Measurements from ENCODE around the gene LRRC14B. TPM values are rescaled to one million over a fixed set of nuclear protein-coding genes. Genes with fewer than 3 reads are reported as not detected.
"Not testable (repeated sequence)": the region's sequence is repeated elsewhere in the genome, so short reads cannot be mapped to it uniquely, and the experiment has no call there.

LRRC14B gene
- total RNA-seq, 5 donors from 2014 or later (not counting 1 experiment from before 2014, with no cell fraction given), result not detected

DNA sequence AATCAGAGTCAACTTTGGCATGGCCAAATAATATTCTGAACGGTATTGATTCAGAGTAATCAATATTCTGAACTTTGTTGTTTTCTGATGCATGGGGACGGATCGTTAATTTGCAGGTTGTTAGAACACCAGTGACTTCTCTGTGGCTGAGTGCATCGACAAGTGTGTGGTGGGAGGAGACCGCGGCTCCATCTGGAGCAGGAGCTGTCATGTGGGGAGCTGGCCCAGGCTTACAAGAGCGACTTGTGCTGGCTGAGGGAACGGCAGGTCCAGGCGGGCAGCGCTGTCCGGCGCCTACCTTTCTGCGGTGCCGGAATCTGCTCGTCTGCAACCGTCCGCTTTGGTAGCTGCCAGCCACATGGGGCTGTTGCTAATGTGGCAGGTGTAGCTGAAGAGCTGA is 36.1 kb downstream of the LRRC14B start:
- H3K27me3 Mint-ChIP-seq; H3K27me3 ChIP-seq (replicated peaks in 1 of 2; ENCODE audit: control insufficient read depth in 2 of 2, extremely low read depth in 1 of 2, insufficient read depth in 2 of 2, low read length in 1 of 2); H3K4me3 Mint-ChIP-seq; H3K27ac ChIP-seq (ENCODE audit: low read length); H3K9me3 ChIP-seq; DNase-seq; POLR2A ChIA-PET; CTCF ChIA-PET; ATAC-seq (replicated peaks in 1 of 4); H3K27ac Mint-ChIP-seq; H3K9me3 Mint-ChIP-seq; H3K4me3 ChIP-seq (ENCODE audit: control insufficient read depth in 1 of 2, extremely low read depth in 1 of 2, low read length in 1 of 2); H3K4me1 ChIP-seq (ENCODE audit: control insufficient read depth in 1 of 2, extremely low read depth in 1 of 2, insufficient read depth in 2 of 2, low read length in 2 of 2): not testable (repeated sequence)
- peaks cover 11 to 26% (median 12%) of the 10 kb centered on the region in 3 donors for H3K4me1 Mint-ChIP-seq
- WGBS (ENCODE audit: insufficient coverage), result 98% methylated on average over 6 of the region's 17 CpGs
- peaks cover 54% of the 10 kb centered on the region for H3K36me3 Mint-ChIP-seq
- H3K36me3 ChIP-seq (ENCODE audit: control insufficient read depth in 2 of 2, extremely low read depth in 1 of 2, insufficient read depth in 1 of 2, low read length in 1 of 2), result peaks cover 17 to 77% of the 10 kb centered on the region in 2 donors

DNA sequence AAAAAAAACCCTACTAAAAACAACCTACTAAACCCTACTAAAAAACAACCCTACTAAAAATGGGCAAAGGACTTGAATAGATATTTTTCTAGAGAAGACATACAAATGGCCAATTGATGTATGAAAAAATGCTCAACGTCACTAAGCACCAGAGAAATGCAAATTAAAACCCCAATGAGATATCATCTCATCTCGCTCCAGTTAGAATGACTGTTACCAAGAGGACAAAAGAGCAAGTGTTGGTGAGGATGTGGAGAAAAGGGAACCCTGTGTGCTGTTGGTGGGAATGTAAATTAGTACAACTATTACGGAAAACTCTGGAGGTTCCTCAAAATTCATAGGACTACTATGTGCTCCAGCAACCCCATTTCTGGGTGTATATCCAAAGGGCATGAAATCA is 37.6 kb downstream of the LRRC14B start:
- H3K27ac Mint-ChIP-seq, result no peak overlapping the region
- no peaks in the 10 kb centered on the region for H3K9me3 Mint-ChIP-seq
- no peaks in the 10 kb centered on the region for H3K27me3 Mint-ChIP-seq
- DNase-seq, result no peak
- H3K4me3 ChIP-seq (ENCODE audit: control insufficient read depth in 1 of 2, extremely low read depth in 1 of 2, low read length in 1 of 2), result no peak overlapping the region
- H3K4me1 Mint-ChIP-seq, result peaks cover 0 to 13% (median 0%) of the 10 kb centered on the region in 3 donors
- H3K4me1 ChIP-seq (ENCODE audit: control insufficient read depth in 1 of 2, extremely low read depth in 1 of 2, insufficient read depth in 2 of 2, low read length in 2 of 2), result no peaks in the 10 kb centered on the region
- peaks cover 59% of the 10 kb centered on the region for H3K36me3 Mint-ChIP-seq
- POLR2A ChIA-PET, result no interaction called here
- no peak overlapping the region for H3K4me3 Mint-ChIP-seq
- CTCF ChIA-PET, result no interaction called here
- no CpG with 5 or more reads among the region's 3 CpGs for WGBS (ENCODE audit: insufficient coverage)
- no peaks in the 10 kb centered on the region for H3K27me3 ChIP-seq (replicated peaks in 1 of 2; ENCODE audit: control insufficient read depth in 2 of 2, extremely low read depth in 1 of 2, insufficient read depth in 2 of 2, low read length in 1 of 2)
- no peak for ATAC-seq (replicated peaks in 1 of 4)
- H3K27ac ChIP-seq (ENCODE audit: low read length), result no peak overlapping the region
- peaks cover 19 to 88% of the 10 kb centered on the region in 2 donors for H3K36me3 ChIP-seq (ENCODE audit: control insufficient read depth in 2 of 2, extremely low read depth in 1 of 2, insufficient read depth in 1 of 2, low read length in 1 of 2)
- H3K9me3 ChIP-seq, result no peaks in the 10 kb centered on the region

DNA sequence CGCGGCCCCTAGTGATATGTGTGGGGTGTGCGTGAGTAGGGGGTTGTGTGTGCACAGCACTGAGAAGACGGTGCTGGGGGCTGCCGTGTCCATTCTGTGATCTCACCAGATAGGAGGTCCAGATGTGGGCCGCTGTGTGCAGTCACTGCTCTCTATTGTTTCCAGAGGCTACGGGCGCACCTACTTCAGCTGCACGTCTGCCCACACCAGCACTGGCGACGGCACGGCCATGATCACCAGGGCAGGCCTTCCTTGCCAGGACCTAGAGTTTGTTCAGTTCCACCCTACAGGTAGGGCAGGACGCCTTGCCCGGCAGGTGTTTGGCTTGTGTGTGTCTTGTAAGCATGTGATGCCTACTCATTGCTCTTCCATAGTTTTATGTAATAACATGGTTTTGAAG is 39.4 kb downstream of the LRRC14B start:
- H3K27me3 Mint-ChIP-seq, result no peaks in the 10 kb centered on the region
- Histone ChIP-seq H3K27me3 (replicated peaks in 1 of 2; ENCODE audit: control insufficient read depth in 2 of 2, extremely low read depth in 1 of 2, insufficient read depth in 2 of 2, low read length in 1 of 2) (no peaks in the 10 kb centered on the region), H3K4me1 (ENCODE audit: control insufficient read depth in 1 of 2, extremely low read depth in 1 of 2, insufficient read depth in 2 of 2, low read length in 2 of 2) (no peaks in the 10 kb centered on the region), H3K4me3 (ENCODE audit: control insufficient read depth in 1 of 2, extremely low read depth in 1 of 2, low read length in 1 of 2) (no peak overlapping the region), H3K9me3 (no peaks in the 10 kb centered on the region), H3K27ac (ENCODE audit: low read length) (no peak overlapping the region), H3K36me3 (ENCODE audit: control insufficient read depth in 2 of 2, extremely low read depth in 1 of 2, insufficient read depth in 1 of 2, low read length in 1 of 2) (peaks cover 12 to 85% of the 10 kb centered on the region in 2 donors)
- peaks cover 60% of the 10 kb centered on the region for H3K36me3 Mint-ChIP-seq
- no peak overlapping the region for H3K4me3 Mint-ChIP-seq
- ATAC-seq (replicated peaks in 1 of 4) (no peak), DNase-seq (no peak)
- CTCF ChIA-PET, result no interaction called here
- 97% methylated on average over 11 of the region's 14 CpGs for WGBS (ENCODE audit: insufficient coverage)
- no peaks in the 10 kb centered on the region for H3K9me3 Mint-ChIP-seq
- POLR2A ChIA-PET, result no interaction called here
- H3K27ac Mint-ChIP-seq, result no peak overlapping the region
- H3K4me1 Mint-ChIP-seq, result peaks cover 0 to 2% (median 0%) of the 10 kb centered on the region in 3 donors

- Mint-ChIP-seq H3K4me3 (no peak overlapping the region), H3K9me3 (no peaks in the 10 kb centered on the region), H3K27me3 (no peaks in the 10 kb centered on the region), H3K4me1 (no peaks in the 10 kb centered on the region), H3K36me3 (peaks cover 59% of the 10 kb centered on the region), H3K27ac (no peak overlapping the region)
- WGBS (ENCODE audit: insufficient coverage), result 67% methylated on average over 10 of the region's 13 CpGs
- H3K36me3 ChIP-seq (ENCODE audit: control insufficient read depth in 2 of 2, extremely low read depth in 1 of 2, insufficient read depth in 1 of 2, low read length in 1 of 2), result peaks cover 5 to 76% of the 10 kb centered on the region in 2 donors
- H3K4me3 ChIP-seq (ENCODE audit: control insufficient read depth in 1 of 2, extremely low read depth in 1 of 2, low read length in 1 of 2), result no peak overlapping the region
- no peaks in the 10 kb centered on the region for H3K9me3 ChIP-seq
- no peaks in the 10 kb centered on the region for H3K4me1 ChIP-seq (ENCODE audit: control insufficient read depth in 1 of 2, extremely low read depth in 1 of 2, insufficient read depth in 2 of 2, low read length in 2 of 2)
- H3K27ac ChIP-seq (ENCODE audit: low read length), result no peak overlapping the region
- ATAC-seq (replicated peaks in 1 of 4) (no peak), DNase-seq (no peak)
- ChIA-PET POLR2A (no interaction called here), CTCF (no interaction called here)
- no peaks in the 10 kb centered on the region for H3K27me3 ChIP-seq (replicated peaks in 1 of 2; ENCODE audit: control insufficient read depth in 2 of 2, extremely low read depth in 1 of 2, insufficient read depth in 2 of 2, low read length in 1 of 2)
These were observed 40.4 kb downstream of the LRRC14B start for GRCh38 chr5:231661-232060.

DNA sequence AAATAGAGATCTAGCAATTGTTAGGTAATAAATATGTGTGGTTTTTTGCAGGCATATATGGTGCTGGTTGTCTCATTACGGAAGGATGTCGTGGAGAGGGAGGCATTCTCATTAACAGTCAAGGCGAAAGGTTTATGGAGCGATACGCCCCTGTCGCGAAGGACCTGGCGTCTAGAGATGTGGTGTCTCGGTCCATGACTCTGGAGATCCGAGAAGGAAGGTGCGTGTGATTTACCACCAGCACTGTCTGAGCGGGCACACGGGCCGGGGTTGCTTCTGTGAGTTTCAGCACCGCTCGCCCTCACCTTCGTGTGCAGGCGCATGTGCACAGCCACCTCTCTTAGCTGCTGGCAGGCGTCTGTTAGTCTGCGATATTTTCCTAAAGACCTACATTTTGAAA is 42.1 kb downstream of the LRRC14B start:
- H3K9me3 ChIP-seq; H3K27ac ChIP-seq (ENCODE audit: low read length); H3K4me3 Mint-ChIP-seq; H3K27me3 Mint-ChIP-seq; CTCF ChIA-PET; DNase-seq; H3K4me1 Mint-ChIP-seq; ATAC-seq (replicated peaks in 1 of 4); H3K27ac Mint-ChIP-seq; H3K4me3 ChIP-seq (ENCODE audit: control insufficient read depth in 1 of 2, extremely low read depth in 1 of 2, low read length in 1 of 2); H3K4me1 ChIP-seq (ENCODE audit: control insufficient read depth in 1 of 2, extremely low read depth in 1 of 2, insufficient read depth in 2 of 2, low read length in 2 of 2); H3K9me3 Mint-ChIP-seq; H3K27me3 ChIP-seq (replicated peaks in 1 of 2; ENCODE audit: control insufficient read depth in 2 of 2, extremely low read depth in 1 of 2, insufficient read depth in 2 of 2, low read length in 1 of 2): not testable (repeated sequence)
- peaks cover 7 to 67% of the 10 kb centered on the region in 2 donors for H3K36me3 ChIP-seq (ENCODE audit: control insufficient read depth in 2 of 2, extremely low read depth in 1 of 2, insufficient read depth in 1 of 2, low read length in 1 of 2)
- 95% methylated on average over 9 of the region's 20 CpGs for WGBS (ENCODE audit: insufficient coverage)
- H3K36me3 Mint-ChIP-seq, result peaks cover 53% of the 10 kb centered on the region
- POLR2A ChIA-PET, result interaction anchor here in 1 of 2 donors (0.5 kb wide), 1 partner anchor 28 kb away, joined by 3 read pairs; no protein-coding TSS in a partner anchor

DNA sequence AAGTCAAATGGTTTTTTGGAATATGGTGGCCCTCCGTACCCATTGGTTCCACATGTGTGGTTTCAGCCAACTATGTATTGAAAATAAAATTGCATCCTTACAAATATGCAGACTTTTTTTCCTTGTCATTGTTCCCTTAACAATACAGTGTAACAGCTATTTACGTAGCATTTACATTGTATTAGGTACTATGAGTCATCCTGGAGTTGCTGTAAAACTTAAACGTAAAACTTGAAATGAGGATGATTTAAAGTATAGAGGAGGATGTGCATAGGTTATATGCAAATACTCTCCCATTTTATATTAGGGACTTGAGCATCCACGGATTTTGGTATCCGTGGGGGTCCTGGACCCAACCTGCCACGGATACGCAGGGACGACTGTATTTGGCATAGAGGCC is 43.2 kb downstream of the LRRC14B start:
- WGBS (ENCODE audit: insufficient coverage), result 100% methylated on average over 4 of the region's 8 CpGs
- CTCF ChIA-PET, result no interaction called here
- H3K27ac Mint-ChIP-seq, result no peak overlapping the region
- peaks cover 45% of the 10 kb centered on the region for H3K36me3 Mint-ChIP-seq
- ATAC-seq (replicated peaks in 1 of 4), result no peak
- Histone ChIP-seq H3K27ac (ENCODE audit: low read length) (no peak overlapping the region), H3K4me3 (ENCODE audit: control insufficient read depth in 1 of 2, extremely low read depth in 1 of 2, low read length in 1 of 2) (no peak overlapping the region), H3K27me3 (replicated peaks in 1 of 2; ENCODE audit: control insufficient read depth in 2 of 2, extremely low read depth in 1 of 2, insufficient read depth in 2 of 2, low read length in 1 of 2) (no peaks in the 10 kb centered on the region), H3K9me3 (no peaks in the 10 kb centered on the region), H3K36me3 (ENCODE audit: control insufficient read depth in 2 of 2, extremely low read depth in 1 of 2, insufficient read depth in 1 of 2, low read length in 1 of 2) (peaks cover 10 to 64% of the 10 kb centered on the region in 2 donors), H3K4me1 (ENCODE audit: control insufficient read depth in 1 of 2, extremely low read depth in 1 of 2, insufficient read depth in 2 of 2, low read length in 2 of 2) (no peaks in the 10 kb centered on the region)
- no peaks in the 10 kb centered on the region for H3K9me3 Mint-ChIP-seq
- no peaks in the 10 kb centered on the region for H3K27me3 Mint-ChIP-seq
- no peak overlapping the region for H3K4me3 Mint-ChIP-seq
- POLR2A ChIA-PET, result no interaction called here
- DNase-seq, result no peak
- H3K4me1 Mint-ChIP-seq, result no peaks in the 10 kb centered on the region

DNA sequence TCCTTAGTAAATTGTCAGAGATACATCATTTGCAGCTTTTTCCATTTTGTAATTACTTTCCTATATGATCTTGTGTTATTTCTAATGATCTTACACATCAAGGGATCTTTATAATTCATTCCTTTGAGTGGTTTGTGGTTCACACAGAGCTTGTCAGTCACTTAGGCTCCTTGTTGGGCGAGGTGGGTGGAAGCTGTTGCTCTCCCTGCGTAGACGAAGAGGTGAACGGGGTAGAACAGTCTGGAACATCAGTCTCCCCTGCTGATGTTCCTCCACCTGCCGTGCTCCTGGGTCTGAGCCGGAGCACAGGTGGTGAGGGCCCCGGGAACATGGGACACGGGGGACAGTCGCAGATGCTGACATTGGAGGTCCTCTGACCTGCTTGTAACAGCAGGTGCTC is 44.2 kb downstream of the LRRC14B start:
- H3K4me1 Mint-ChIP-seq; ATAC-seq (replicated peaks in 1 of 4); H3K27me3 Mint-ChIP-seq; H3K4me3 Mint-ChIP-seq; H3K9me3 ChIP-seq; H3K4me3 ChIP-seq (ENCODE audit: control insufficient read depth in 1 of 2, extremely low read depth in 1 of 2, low read length in 1 of 2); H3K27ac ChIP-seq (ENCODE audit: low read length); H3K27ac Mint-ChIP-seq; DNase-seq; H3K9me3 Mint-ChIP-seq; H3K27me3 ChIP-seq (replicated peaks in 1 of 2; ENCODE audit: control insufficient read depth in 2 of 2, extremely low read depth in 1 of 2, insufficient read depth in 2 of 2, low read length in 1 of 2); H3K4me1 ChIP-seq (ENCODE audit: control insufficient read depth in 1 of 2, extremely low read depth in 1 of 2, insufficient read depth in 2 of 2, low read length in 2 of 2); POLR2A ChIA-PET; CTCF ChIA-PET: not testable (repeated sequence)
- 100% methylated on average over 1 of the region's 9 CpGs for WGBS (ENCODE audit: insufficient coverage)
- peaks cover 10 to 61% of the 10 kb centered on the region in 2 donors for H3K36me3 ChIP-seq (ENCODE audit: control insufficient read depth in 2 of 2, extremely low read depth in 1 of 2, insufficient read depth in 1 of 2, low read length in 1 of 2)
- peaks cover 46% of the 10 kb centered on the region for H3K36me3 Mint-ChIP-seq
